Measurements from ENCODE around the gene SLC15A3.

SLC15A3 gene

DNA sequence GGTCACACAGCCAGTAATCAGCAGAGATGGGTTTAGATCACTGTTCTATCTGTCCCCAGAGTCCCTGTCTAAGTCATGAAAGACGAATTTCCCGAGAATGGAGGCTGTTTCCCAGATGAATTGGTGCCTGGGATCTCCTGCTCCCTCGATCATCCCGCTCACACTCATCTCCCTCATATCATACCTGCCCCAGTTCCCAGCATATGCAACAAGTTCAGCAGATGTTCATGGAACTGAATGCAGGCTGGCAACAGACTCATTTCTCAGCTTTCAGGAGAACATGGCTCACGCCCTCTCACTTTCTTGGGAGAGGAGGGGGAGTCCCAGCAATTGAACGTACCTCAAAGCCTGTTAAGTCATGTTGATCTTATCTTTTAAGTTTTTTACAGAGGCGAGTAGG lies 41.6 kb upstream of the SLC15A3 start:
- DNase-seq = no peak
- Histone ChIP-seq H3K4me3 (ENCODE audit: low read depth, low read length) (no peak overlapping the region), H3K27ac (no peak overlapping the region), H3K36me3 (replicated peaks) (no peaks in the 10 kb centered on the region), H3K27me3 (replicated peaks) (peaks cover 7% of the 10 kb centered on the region)
- in situ Hi-C loops (cut with HindIII; ENCODE audit: low pct_ligation_motif_present, low sequenced_read_pairs) = no loop called here
- TF ChIP-seq, protein P1, sequence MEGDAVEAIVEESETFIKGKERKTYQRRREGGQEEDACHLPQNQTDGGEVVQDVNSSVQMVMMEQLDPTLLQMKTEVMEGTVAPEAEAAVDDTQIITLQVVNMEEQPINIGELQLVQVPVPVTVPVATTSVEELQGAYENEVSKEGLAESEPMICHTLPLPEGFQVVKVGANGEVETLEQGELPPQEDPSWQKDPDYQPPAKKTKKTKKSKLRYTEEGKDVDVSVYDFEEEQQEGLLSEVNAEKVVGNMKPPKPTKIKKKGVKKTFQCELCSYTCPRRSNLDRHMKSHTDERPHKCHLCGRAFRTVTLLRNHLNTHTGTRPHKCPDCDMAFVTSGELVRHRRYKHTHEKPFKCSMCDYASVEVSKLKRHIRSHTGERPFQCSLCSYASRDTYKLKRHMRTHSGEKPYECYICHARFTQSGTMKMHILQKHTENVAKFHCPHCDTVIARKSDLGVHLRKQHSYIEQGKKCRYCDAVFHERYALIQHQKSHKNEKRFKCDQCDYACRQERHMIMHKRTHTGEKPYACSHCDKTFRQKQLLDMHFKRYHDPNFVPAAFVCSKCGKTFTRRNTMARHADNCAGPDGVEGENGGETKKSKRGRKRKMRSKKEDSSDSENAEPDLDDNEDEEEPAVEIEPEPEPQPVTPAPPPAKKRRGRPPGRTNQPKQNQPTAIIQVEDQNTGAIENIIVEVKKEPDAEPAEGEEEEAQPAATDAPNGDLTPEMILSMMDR (IDR thresholded peaks at IDR 0.05; ENCODE audit: low read depth, low read length, missing control alignments) = no peak

- no peak for DNase-seq
- Histone ChIP-seq H3K27ac (no peak overlapping the region), H3K36me3 (replicated peaks) (no peaks in the 10 kb centered on the region), H3K4me3 (ENCODE audit: low read depth, low read length) (no peak overlapping the region), H3K27me3 (replicated peaks) (peaks cover 11% of the 10 kb centered on the region)
- TF ChIP-seq, protein P1 (IDR thresholded peaks at IDR 0.05; ENCODE audit: low read depth, low read length, missing control alignments) = no peak
- in situ Hi-C loops (cut with HindIII; ENCODE audit: low pct_ligation_motif_present, low sequenced_read_pairs) = no loop called here
Observed at GRCh38 chr11:60992842-60993409, 41.0 kb upstream of the SLC15A3 start.

DNA sequence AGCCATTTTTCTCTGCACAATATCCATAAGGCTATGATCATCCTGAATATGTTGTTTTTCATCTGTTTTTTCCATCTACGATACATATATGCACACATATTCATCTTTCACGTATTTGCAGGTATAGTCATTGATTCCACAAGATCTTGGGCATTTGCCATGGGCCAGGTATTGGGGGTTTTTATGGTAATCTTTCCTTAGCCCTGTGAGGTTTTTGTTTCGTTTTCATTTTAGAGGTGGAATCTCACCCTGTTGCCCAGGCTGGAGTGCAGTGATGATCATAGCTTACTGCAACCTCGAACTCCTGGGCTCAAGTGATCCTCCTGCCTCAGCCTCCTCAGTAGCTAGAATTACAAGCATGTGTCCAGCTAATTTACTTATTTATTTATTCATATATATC lies 39.5 kb upstream of the SLC15A3 start:
- H3K27me3 ChIP-seq (replicated peaks) = peaks cover 11% of the 10 kb centered on the region
- no peaks in the 10 kb centered on the region for H3K36me3 ChIP-seq (replicated peaks)
- no peak overlapping the region for H3K27ac ChIP-seq
- H3K4me3 ChIP-seq (ENCODE audit: low read depth, low read length) = no peak overlapping the region
- TF ChIP-seq, protein P1 (IDR thresholded peaks at IDR 0.05; ENCODE audit: low read depth, low read length, missing control alignments) = no peak
- no peak for DNase-seq
- in situ Hi-C loops (cut with HindIII; ENCODE audit: low pct_ligation_motif_present, low sequenced_read_pairs) = no loop called here

DNA sequence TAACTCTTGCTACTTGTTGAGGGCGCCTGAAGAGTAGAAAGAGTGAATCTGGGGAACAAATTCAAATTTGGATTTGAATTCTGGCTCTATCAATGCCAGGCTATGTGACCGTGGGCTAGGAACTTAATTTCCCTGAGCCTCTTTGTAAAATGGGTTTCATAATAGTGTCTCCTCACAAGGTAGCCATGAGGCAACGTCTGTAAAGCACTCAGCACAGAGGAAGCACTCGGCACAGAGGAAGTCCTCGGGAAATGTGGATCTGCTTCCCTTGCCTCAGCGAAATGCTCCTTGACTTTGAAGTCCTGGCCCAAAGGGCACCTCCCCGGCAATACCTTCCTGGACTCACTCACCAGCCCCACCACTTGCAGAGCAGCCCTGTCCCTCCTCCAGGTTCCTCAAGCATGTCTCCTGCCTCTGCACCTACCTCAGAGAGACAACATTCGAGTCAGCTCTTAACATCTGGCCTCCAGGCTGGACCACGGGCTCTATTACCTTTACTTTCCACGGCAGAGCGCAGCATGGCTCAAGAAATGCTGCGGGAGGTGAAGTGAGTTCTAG lies 37.2 kb upstream of the SLC15A3 start:
- DNase-seq = no peak

GRCh38 chr11:60988658-60989057 lies 36.7 kb upstream of the SLC15A3 start:
- no peak for DNase-seq
- Histone ChIP-seq H3K27ac (no peak overlapping the region), H3K36me3 (replicated peaks) (no peaks in the 10 kb centered on the region), H3K4me3 (ENCODE audit: low read depth, low read length) (no peak overlapping the region), H3K27me3 (replicated peaks) (peaks cover 11% of the 10 kb centered on the region)
- in situ Hi-C loops (cut with HindIII; ENCODE audit: low pct_ligation_motif_present, low sequenced_read_pairs) = no loop called here
- TF ChIP-seq, protein P1 (IDR thresholded peaks at IDR 0.05; ENCODE audit: low read depth, low read length, missing control alignments) = no peak

More for the DNA sequence above, 37.2 kb upstream of the SLC15A3 start:
- Histone ChIP-seq H3K4me3 (ENCODE audit: low read depth, low read length) (no peak overlapping the region), H3K27me3 (replicated peaks) (peaks cover 11% of the 10 kb centered on the region), H3K36me3 (replicated peaks) (no peaks in the 10 kb centered on the region), H3K27ac (no peak overlapping the region)
- TF ChIP-seq, protein P1 (IDR thresholded peaks at IDR 0.05; ENCODE audit: low read depth, low read length, missing control alignments) = no peak
- in situ Hi-C loops (cut with HindIII; ENCODE audit: low pct_ligation_motif_present, low sequenced_read_pairs) = no loop called here

All from brain microvascular endothelial cell (primary cell).